ENCODE measurements around the gene MRPL55.

Gene MRPL55

DNA sequence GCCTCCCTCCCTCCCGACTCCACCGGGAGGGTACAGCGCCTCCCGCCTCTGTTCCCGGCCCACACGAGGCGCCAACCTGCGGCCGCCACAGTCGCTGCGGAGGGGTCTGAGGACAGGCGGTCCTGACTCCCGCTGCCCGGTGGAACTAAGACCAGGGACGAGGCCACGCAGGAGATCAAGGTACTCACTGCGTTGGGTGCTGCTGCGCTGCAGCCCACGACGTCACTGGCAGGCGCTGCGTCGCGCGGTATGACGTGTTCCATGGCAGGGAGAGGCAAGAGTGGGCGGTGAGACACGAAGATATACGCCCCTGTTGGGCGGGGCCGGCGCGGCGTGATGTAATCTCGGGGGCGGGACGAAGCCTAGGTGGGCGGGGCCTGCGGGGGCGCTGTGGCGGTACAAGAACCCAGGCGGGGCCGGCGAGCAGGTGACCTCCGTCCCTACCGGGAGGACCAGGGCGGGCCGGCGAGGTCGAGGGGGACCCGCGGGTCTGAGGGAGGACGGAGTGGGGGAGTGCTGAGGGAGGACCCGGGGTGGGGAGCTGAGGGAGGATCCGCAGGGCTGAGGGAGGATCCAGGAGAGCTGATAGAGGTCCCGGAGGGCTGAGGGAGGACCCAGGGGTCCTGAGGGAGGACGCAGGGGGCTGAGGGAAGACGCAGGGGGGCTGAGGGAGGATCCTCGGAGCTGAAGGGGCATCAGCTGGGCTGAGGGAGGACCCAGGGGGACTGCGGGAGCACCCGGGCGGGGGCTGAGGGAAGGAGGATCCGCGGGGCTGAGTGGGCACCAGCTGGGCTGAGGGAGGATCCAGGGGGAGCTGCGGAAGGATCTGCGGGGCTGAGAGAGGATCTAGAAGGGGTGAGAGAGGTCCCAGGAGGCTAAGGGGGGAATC is at the start of gene MRPL55:
MRPL55 (minus strand) TSS at position 227 of the 889 bp plus-strand sequence. CDS start 1,039 bp downstream, outside the sequence.
- Histone ChIP-seq H2AFZ (ENCODE audit: low read length) (peak within 1 kb of the TSS; percentile 6), H3F3A (ENCODE audit: insufficient read depth, low read length) (no peaks in the 10 kb centered on the region), H3K9ac (ENCODE audit: low read length) (peak within 1 kb of the TSS; percentile 98), H3K4me2 (ENCODE audit: low read length) (peak within 1 kb of the TSS; percentile 100), H3K4me1 (ENCODE audit: insufficient read depth, low read length, severe bottlenecking) (peaks cover 27% of the 10 kb centered on the region), H3K9me3 (ENCODE audit: low read length) (no peaks in the 10 kb centered on the region), H3K79me2 (ENCODE audit: insufficient read depth, low read length) (peaks cover 8% of the 10 kb centered on the region), H3K27ac (ENCODE audit: low read depth, low read length, poor library complexity, severe bottlenecking) (peak within 1 kb of the TSS; percentile 45), H3K36me3 (ENCODE audit: insufficient read depth, low read length) (peaks cover 31% of the 10 kb centered on the region; the same call in 1 of the 2 replicates), H3K27me3 (ENCODE audit: insufficient read depth, low read length) (no peaks in the 10 kb centered on the region), H3K4me3 (ENCODE audit: low read depth, low read length, poor library complexity, severe bottlenecking) (peak within 1 kb of the TSS; percentile 100), H3K9me2 (ENCODE audit: low read depth, low read length) (no peaks in the 10 kb centered on the region), H4K20me1 (ENCODE audit: insufficient read depth, low read length) (no peaks in the 10 kb centered on the region)
- TF ChIP-seq EZH2 (IDR thresholded peaks at IDR 0.05; ENCODE audit: borderline replicate concordance, low read length) = no peak
- TF ChIP-seq, protein P1, sequence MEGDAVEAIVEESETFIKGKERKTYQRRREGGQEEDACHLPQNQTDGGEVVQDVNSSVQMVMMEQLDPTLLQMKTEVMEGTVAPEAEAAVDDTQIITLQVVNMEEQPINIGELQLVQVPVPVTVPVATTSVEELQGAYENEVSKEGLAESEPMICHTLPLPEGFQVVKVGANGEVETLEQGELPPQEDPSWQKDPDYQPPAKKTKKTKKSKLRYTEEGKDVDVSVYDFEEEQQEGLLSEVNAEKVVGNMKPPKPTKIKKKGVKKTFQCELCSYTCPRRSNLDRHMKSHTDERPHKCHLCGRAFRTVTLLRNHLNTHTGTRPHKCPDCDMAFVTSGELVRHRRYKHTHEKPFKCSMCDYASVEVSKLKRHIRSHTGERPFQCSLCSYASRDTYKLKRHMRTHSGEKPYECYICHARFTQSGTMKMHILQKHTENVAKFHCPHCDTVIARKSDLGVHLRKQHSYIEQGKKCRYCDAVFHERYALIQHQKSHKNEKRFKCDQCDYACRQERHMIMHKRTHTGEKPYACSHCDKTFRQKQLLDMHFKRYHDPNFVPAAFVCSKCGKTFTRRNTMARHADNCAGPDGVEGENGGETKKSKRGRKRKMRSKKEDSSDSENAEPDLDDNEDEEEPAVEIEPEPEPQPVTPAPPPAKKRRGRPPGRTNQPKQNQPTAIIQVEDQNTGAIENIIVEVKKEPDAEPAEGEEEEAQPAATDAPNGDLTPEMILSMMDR (IDR thresholded peaks at IDR 0.05; ENCODE audit: low read length) = 0 out of 2 replicates have a peak, but pooled peaks have one; percentile 8

DNA sequence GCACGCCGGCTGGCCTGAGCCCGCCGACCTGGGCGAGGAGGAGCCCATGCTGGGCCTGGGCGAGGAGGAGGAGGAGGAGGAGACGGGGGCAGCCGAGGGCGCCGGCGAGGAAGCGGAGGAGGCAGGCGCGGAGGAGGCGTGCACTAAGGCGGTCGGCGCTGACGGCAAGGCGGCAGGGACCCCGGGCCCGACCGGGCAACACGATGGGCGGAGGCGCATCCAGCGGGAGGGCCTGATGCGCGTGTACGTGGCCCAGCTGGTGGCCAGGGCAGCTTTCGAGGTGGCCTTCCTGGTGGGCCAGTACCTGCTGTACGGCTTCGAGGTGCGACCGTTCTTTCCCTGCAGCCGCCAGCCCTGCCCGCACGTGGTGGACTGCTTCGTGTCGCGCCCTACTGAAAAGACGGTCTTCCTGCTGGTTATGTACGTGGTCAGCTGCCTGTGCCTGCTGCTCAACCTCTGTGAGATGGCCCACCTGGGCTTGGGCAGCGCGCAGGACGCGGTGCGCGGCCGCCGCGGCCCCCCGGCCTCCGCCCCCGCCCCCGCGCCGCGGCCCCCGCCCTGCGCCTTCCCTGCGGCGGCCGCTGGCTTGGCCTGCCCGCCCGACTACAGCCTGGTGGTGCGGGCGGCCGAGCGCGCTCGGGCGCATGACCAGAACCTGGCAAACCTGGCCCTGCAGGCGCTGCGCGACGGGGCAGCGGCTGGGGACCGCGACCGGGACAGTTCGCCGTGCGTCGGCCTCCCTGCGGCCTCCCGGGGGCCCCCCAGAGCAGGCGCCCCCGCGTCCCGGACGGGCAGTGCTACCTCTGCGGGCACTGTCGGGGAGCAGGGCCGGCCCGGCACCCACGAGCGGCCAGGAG is 49.3 kb upstream of the MRPL55 start:
- Histone ChIP-seq H3K27me3 (ENCODE audit: insufficient read depth, low read length) (peaks cover 6% of the 10 kb centered on the region; the same call in 1 of the 2 replicates), H3K9me2 (ENCODE audit: low read depth, low read length) (no peaks in the 10 kb centered on the region), H4K20me1 (ENCODE audit: insufficient read depth, low read length) (no peaks in the 10 kb centered on the region), H3K9ac (ENCODE audit: low read length) (no peak overlapping the region), H3K36me3 (ENCODE audit: insufficient read depth, low read length) (no peaks in the 10 kb centered on the region), H3K79me2 (ENCODE audit: insufficient read depth, low read length) (no peaks in the 10 kb centered on the region), H3F3A (ENCODE audit: insufficient read depth, low read length) (no peaks in the 10 kb centered on the region), H3K4me2 (ENCODE audit: low read length) (no peak overlapping the region), H3K4me1 (ENCODE audit: insufficient read depth, low read length, severe bottlenecking) (no peaks in the 10 kb centered on the region), H3K4me3 (ENCODE audit: low read depth, low read length, poor library complexity, severe bottlenecking) (no peak overlapping the region), H2AFZ (ENCODE audit: low read length) (no peak overlapping the region), H3K9me3 (ENCODE audit: low read length) (no peaks in the 10 kb centered on the region), H3K27ac (ENCODE audit: low read depth, low read length, poor library complexity, severe bottlenecking) (no peak overlapping the region)
- TF ChIP-seq, protein P1 (IDR thresholded peaks at IDR 0.05; ENCODE audit: low read length) = no peak
- TF ChIP-seq EZH2 (IDR thresholded peaks at IDR 0.05; ENCODE audit: borderline replicate concordance, low read length) = no peak

DNA sequence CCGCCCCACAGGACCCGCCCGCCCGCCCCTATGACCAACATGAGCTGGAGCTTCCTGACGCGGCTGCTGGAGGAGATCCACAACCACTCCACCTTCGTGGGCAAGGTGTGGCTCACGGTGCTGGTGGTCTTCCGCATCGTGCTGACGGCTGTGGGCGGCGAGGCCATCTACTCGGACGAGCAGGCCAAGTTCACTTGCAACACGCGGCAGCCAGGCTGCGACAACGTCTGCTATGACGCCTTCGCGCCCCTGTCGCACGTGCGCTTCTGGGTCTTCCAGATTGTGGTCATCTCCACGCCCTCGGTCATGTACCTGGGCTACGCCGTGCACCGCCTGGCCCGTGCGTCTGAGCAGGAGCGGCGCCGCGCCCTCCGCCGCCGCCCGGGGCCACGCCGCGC is 48.6 kb upstream of the MRPL55 start:
- H3K9me3 ChIP-seq (ENCODE audit: low read length) = no peaks in the 10 kb centered on the region

More for the DNA sequence above, 48.6 kb upstream of the MRPL55 start:
- no peak overlapping the region for H3K9ac ChIP-seq (ENCODE audit: low read length)
- H3K9me2 ChIP-seq (ENCODE audit: low read depth, low read length) = no peaks in the 10 kb centered on the region
- no peak overlapping the region for H3K27ac ChIP-seq (ENCODE audit: low read depth, low read length, poor library complexity, severe bottlenecking)
- no peak overlapping the region for H2AFZ ChIP-seq (ENCODE audit: low read length)
- H3K36me3 ChIP-seq (ENCODE audit: insufficient read depth, low read length) = no peaks in the 10 kb centered on the region
- H3K4me2 ChIP-seq (ENCODE audit: low read length) = no peak overlapping the region
- no peaks in the 10 kb centered on the region for H4K20me1 ChIP-seq (ENCODE audit: insufficient read depth, low read length)
- H3K79me2 ChIP-seq (ENCODE audit: insufficient read depth, low read length) = no peaks in the 10 kb centered on the region
- H3K27me3 ChIP-seq (ENCODE audit: insufficient read depth, low read length) = peaks cover 4% of the 10 kb centered on the region; the same call in 1 of the 2 replicates
- no peak overlapping the region for H3K4me3 ChIP-seq (ENCODE audit: low read depth, low read length, poor library complexity, severe bottlenecking)
- TF ChIP-seq, protein P1 (IDR thresholded peaks at IDR 0.05; ENCODE audit: low read length) = no peak
- no peak for TF ChIP-seq EZH2 (IDR thresholded peaks at IDR 0.05; ENCODE audit: borderline replicate concordance, low read length)
- no peaks in the 10 kb centered on the region for H3K4me1 ChIP-seq (ENCODE audit: insufficient read depth, low read length, severe bottlenecking)
- no peaks in the 10 kb centered on the region for H3F3A ChIP-seq (ENCODE audit: insufficient read depth, low read length)

Measured in OCI-LY1 (cell line).